Measurements from ENCODE around the gene SARNP.
"Not testable (repeated sequence)": the region's sequence is repeated elsewhere in the genome, so short reads cannot be mapped to it uniquely, and the experiment has no call there.

Gene SARNP

GRCh38 chr12:55817345-55818139, at the start of gene SARNP, which contains the start of gene ORMDL2:
SARNP (minus strand) TSS chr12:55817724; CDS start chr12:55817701, 23 bp downstream.
ORMDL2 (plus strand) TSS chr12:55818041; CDS start chr12:55819000, 959 bp downstream.
- DNase-seq: peak; percentile 98

DNA sequence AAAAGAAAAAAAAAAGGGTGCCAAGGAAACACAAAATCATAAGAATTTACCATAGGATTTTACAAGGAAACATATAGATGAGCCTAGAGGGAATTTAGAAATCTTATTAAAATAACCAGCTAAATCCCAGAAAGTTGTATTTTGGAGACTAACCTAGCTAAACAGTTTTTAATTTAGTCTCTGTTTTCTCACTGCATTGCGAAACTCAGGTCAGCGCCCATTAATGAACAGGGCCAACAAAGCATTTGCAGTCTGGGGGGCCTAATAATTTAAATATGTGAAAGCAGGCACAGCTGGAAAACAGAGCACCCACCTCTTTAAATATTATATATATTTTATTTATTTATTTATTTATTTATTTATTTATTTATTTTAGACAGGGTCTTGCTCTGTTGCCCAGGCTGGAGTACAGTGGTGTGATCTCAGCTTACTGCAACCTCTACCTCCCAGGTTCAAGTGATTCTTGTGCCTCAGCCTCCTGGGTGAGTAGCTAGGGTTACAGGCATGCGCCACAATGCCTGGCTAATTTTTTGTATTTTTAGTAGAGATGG, 49.0 kb upstream of the SARNP start:
- not testable (repeated sequence) for DNase-seq

GRCh38 chr12:55865327-55865726, 47.8 kb upstream of the SARNP start:
- DNase-seq: no peak

DNA sequence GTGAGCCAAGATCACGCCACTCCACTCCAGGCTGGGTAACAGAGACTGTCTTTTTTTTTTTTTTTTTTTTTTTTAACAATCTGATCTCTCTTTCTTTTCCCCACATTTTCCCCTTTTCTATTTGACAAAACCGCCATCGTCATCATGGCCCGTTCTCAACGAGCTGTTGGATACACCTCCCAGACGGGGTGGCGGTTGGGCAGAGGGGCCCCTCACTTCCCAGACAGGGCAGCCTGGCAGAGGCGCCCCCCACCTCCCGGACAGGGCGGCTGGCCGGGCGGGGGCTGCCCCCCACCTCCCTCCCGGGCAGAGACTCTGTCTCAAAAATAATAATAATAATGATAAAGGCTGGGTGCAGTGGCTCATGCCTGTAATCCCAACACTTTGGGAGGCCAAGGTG, 45.4 kb upstream of the SARNP start:
- not testable (repeated sequence) for DNase-seq

DNA sequence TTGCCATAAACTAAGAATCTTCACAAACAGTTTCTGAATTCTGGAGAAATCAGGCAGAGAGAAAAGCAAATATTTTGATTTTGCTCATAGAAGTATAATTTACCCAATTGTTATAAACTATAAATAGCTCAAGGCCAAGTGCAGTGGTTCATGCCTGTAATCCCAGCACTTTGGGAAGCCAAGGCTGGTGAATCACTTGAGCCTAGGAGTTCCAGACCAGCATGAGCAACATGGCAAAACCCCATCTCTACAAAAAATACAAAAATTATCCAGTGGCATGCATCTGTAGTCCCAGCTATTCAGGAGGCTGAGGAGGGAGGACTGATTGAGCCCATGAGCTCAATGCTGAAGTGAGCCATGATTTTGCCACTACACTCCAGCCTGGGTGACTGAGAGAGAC, 44.8 kb upstream of the SARNP start:
- DNase-seq: no peak

DNA sequence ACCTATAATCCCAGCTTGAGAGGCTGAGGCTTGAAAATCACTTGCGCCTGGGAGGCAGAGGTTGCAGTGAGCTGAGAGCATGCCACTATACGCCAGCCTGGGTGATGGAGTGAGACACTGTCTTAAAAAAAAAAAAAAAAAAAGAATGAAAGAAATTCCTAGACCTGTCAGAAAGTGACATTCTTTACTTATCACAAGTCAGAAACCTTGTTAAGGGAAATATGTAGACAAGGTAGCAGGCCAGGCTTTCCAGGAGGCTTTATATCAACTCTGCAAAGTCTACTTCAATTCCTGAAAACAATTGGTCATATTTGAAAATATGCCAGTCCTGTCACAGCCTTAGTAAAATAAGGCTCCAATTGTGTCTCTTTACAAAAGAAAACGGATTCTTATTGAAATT, 44.3 kb upstream of the SARNP start:
- no peak for DNase-seq

- no peak for DNase-seq
Observed at GRCh38 chr12:55861396-55861795, 43.9 kb upstream of the SARNP start.

DNA sequence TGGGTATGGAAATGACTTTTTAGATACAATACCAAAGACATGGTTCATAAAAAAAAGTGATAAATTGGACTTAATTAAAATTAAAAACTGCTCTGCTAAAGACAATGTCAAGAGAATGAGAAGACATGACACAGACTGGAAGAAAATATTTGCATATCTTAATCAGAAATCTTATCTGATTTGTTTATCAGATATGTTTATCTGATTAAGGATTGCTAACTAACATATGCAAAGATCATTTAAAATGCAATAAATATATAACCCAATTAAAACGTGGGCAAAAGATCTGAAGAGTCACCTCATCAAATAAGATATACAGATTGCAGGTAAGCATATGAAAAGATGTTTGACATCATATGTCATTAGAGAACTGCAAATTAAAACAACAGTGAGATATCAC, 35.2 kb upstream of the SARNP start:
- no peak for DNase-seq

GRCh38 chr12:55850893-55851292, 33.4 kb upstream of the SARNP start:
- no peak for DNase-seq

GRCh38 chr12:55850401-55850800, 32.9 kb upstream of the SARNP start:
- DNase-seq: no peak

- no peak for DNase-seq
Observed at GRCh38 chr12:55849616-55850343, 32.3 kb upstream of the SARNP start.

- DNase-seq: no peak
Observed at GRCh38 chr12:55847603-55848291, 30.2 kb upstream of the SARNP start.

DNA sequence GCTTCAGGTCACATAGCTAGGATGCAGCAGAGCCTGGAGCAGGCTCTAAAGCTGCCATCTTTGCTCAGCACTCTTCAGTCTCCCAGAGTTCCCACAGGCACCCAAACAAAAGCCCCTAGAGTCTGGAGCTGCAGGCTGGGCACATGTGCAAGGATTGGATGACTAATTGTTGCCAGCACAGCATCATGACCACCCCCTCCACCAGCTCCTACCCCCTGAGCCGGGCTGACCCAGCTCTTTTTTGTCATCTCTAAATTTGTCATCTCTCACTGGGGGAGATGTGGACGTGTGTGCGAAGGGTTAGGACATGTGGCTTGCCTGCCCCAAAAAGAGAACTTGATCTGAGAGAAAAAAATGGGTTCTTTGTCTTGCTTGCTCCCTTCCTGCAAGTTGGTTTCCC, 29.5 kb upstream of the SARNP start:
- DNase-seq: no peak

GRCh38 chr12:55845785-55846496, 28.4 kb upstream of the SARNP start:
- DNase-seq: no peak

DNA sequence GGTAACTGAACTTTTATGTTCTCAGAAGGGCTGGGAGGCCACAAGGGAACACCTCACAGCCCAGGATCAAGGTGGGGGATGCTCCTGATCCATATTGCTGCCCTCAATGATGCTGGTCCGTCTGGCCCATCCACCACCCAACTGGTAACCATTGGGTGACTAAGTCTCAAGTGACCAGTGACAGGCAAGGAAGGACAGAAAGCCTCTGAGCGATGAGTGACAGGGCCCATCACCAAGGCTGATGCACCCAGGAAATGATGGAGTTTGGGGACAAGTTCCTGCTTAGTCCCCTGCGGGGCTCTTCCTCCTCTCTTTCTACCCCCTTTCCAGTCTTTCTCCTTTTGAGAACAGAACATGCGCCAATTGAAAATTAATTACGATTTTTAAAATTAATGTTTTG, 27.8 kb upstream of the SARNP start:
- no peak for DNase-seq

- no peak for DNase-seq
Observed at GRCh38 chr12:55844961-55845360, 27.4 kb upstream of the SARNP start.

DNA sequence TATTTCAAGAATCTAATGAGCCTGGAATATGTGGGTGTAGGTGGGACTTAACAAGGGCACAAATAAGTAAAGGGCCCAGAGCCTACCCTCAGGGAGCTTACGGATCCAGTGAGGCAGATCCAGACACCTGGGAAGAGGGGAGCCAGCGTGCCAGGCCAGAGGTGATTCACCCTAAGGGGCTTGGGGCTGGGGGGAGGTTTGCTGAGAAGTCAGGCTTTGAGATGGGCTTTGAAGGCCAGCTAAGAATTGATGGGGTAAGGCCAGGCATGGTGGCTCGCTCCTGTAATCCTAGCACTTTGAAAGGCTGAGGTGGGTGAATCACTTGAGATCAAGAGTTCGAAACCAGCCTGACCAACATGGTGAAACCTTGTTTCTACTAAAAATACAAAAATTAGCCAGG, 25.9 kb upstream of the SARNP start:
- DNase-seq: no peak

GRCh38 chr12:55842681-55843429, 25.3 kb upstream of the SARNP start, which contains the start of gene MMP19:
MMP19 (minus strand) TSS chr12:55842936; CDS start chr12:55842830, 106 bp downstream.
- DNase-seq: no peak

GRCh38 chr12:55840581-55841351, 23.2 kb upstream of the SARNP start:
- no peak for DNase-seq

DNA sequence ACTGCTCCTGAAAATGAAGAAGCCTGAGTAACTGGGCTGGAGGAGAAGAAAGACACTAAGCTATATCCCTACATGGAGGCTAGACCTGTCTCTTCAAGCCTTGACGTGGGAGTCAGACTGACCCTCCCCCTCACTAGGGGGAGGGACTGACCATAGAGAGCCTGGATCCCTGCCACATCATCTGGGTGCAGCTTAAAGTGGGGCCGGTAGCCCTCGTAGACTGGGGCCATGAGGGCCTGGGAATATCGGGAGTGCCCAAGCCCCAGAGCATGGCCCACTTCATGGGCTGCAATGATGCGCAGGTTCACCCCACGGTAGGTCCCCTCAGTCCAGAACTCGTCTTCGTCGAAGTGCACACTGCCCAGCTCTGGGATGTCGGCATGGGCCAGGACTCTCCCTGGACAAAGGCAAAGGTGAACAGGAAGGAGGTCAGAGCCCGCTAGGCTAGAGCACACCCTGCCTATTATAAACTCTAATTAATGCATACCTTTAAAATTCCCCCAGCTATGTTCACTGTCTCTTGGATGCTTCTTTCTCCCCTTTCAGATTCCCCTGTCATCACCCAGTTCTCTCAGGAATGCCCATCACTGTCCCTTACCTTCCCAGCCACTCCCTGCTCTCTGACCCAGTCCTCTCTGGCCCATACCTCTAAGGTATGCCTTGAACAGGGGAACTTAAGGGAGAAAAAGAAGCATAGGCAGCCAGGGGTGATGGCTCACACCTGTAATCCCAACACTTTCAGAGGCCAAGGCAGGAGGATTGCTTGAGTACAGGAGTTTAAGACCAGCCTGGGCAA, 22.0 kb upstream of the SARNP start:
- DNase-seq: no peak
